ENCODE data around the gene GABRD. TPM values are rescaled to one million over a fixed set of nuclear protein-coding genes. Genes with fewer than 3 reads are reported as not detected.
A peak's percentile ranks its signal among the peaks of the same experiment; 100 is the strongest.

GABRD gene
- total RNA-seq, 6 experiments from 2014 or later = not detected

DNA sequence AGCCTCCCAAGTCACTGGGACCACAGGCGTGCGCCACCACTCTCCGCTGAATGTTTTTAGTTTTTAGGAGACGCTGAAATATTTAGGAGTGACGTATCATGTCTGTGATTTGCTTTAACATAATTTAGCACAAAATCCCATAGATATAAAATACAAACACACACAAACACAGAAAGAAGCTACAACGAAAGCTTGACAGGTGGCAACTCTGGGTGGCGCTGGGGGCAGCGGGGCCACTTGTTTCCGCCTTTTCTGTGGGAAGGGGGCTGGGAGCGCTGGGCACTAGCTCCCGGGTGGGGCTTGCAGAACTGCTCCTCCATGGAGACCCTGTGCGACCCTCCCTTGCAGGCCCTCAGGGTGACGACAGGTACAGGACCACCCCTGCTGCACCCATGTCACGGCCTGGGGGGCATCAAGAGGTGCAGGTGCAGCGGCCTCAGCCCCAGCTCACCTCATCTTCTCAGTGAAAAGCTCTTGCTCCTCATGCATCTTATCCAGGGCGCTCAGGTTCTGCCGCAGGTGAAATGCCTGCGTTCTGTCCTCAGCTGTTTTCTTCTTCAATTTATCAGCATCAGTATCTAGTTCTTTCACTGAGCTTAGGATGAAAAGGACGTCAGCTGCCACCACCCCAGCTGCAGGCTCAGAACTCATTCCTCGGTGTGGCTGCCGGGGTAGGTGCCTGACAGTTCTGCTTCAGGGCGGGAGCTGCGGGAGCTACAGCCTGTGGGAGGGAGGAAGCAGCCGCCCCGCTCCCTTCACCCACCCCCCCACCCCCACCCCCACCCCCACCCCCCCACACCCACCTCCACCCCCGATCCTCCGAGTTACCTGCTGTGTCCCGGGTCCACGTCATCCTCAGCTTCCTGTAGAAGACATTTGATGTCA is 30.8 kb upstream of the GABRD start:
- no peaks in the 10 kb centered on the region for H3K36me3 Mint-ChIP-seq (ENCODE audit: low read depth)
- H3K4me3 Mint-ChIP-seq = no peak overlapping the region
- H3K9me3 Mint-ChIP-seq = no peaks in the 10 kb centered on the region

DNA sequence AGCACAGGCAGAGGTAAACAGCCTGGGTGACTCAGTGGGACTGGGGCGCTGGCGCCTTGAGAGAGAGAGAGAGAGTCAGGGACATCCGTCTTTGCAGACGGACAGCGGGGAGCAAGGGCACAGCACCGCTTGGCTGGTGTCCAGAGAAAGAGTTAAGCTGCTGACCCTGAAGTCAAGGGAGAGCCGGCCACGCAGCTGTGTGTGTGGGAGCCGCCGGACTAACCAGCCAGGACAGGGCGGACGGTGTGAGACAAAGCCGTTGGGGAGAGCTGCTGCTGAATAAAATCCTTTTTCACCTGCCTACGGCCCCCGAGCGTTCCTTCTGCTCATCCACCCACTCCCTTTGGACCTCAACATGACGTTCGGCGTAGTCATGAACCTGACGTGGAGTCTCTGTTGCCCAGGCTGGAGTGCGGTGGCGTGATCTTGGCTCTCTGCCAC is 30.0 kb upstream of the GABRD start:
- no peak for DNase-seq
- H3K9me3 Mint-ChIP-seq = no peaks in the 10 kb centered on the region
- TF ChIP-seq, protein P1, sequence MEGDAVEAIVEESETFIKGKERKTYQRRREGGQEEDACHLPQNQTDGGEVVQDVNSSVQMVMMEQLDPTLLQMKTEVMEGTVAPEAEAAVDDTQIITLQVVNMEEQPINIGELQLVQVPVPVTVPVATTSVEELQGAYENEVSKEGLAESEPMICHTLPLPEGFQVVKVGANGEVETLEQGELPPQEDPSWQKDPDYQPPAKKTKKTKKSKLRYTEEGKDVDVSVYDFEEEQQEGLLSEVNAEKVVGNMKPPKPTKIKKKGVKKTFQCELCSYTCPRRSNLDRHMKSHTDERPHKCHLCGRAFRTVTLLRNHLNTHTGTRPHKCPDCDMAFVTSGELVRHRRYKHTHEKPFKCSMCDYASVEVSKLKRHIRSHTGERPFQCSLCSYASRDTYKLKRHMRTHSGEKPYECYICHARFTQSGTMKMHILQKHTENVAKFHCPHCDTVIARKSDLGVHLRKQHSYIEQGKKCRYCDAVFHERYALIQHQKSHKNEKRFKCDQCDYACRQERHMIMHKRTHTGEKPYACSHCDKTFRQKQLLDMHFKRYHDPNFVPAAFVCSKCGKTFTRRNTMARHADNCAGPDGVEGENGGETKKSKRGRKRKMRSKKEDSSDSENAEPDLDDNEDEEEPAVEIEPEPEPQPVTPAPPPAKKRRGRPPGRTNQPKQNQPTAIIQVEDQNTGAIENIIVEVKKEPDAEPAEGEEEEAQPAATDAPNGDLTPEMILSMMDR (IDR thresholded peaks at IDR 0.05) = no peak
- H3K27ac Mint-ChIP-seq = no peak overlapping the region
- H3K4me3 Mint-ChIP-seq = no peak overlapping the region
- peaks cover 12% of the 10 kb centered on the region for H3K27me3 Mint-ChIP-seq (ENCODE audit: insufficient read depth)
- H3K36me3 Mint-ChIP-seq (ENCODE audit: low read depth) = no peaks in the 10 kb centered on the region
- H3K4me1 Mint-ChIP-seq (ENCODE audit: low read depth) = peaks cover 8% of the 10 kb centered on the region

More for the DNA sequence above, 30.8 kb upstream of the GABRD start:
- TF ChIP-seq, protein P1 (IDR thresholded peaks at IDR 0.05) = no peak
- H3K27ac Mint-ChIP-seq = no peak overlapping the region
- DNase-seq = no peak
- H3K27me3 Mint-ChIP-seq (ENCODE audit: insufficient read depth) = peaks cover 12% of the 10 kb centered on the region
- H3K4me1 Mint-ChIP-seq (ENCODE audit: low read depth) = peaks cover 8% of the 10 kb centered on the region

- Mint-ChIP-seq H3K4me3 (peak overlapping the region; percentile 25; the same call in 1 of the 2 replicates), H3K9me3 (no peaks in the 10 kb centered on the region), H3K27ac (no peak overlapping the region), H3K4me1 (ENCODE audit: low read depth) (peaks cover 8% of the 10 kb centered on the region), H3K36me3 (ENCODE audit: low read depth) (no peaks in the 10 kb centered on the region), H3K27me3 (ENCODE audit: insufficient read depth) (peaks cover 16% of the 10 kb centered on the region)
- no peak for DNase-seq
- TF ChIP-seq, protein P1 (IDR thresholded peaks at IDR 0.05) = no peak
Measured at GRCh38 chr1:1989789-1990188, 29.4 kb upstream of the GABRD start.

DNA sequence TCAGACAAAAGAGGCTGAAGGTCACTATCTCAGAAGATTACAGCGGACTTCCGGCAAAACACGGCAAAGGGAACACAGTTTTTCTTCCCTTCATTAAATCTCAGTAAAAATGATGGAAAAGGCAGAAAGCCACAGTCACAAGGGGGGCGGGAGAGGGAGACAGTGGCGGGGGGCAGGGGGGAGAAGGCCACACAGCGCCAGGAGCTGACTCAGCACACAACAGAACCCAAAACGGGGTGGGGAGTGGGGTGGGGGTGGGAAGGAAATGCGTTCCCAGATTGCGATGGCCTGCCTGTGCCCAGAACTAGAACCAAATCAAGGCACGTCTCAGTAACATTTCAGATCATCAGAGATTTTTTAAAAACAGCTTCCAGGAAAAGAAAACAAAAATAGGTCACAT is 28.9 kb upstream of the GABRD start:
- H3K9me3 Mint-ChIP-seq = no peaks in the 10 kb centered on the region
- no peaks in the 10 kb centered on the region for H3K36me3 Mint-ChIP-seq (ENCODE audit: low read depth)
- peaks cover 17% of the 10 kb centered on the region for H3K27me3 Mint-ChIP-seq (ENCODE audit: insufficient read depth)
- peaks cover 8% of the 10 kb centered on the region for H3K4me1 Mint-ChIP-seq (ENCODE audit: low read depth)
- DNase-seq = no peak
- peak overlapping the region; percentile 25; the same call in 1 of the 2 replicates for H3K4me3 Mint-ChIP-seq
- no peak overlapping the region for H3K27ac Mint-ChIP-seq
- TF ChIP-seq, protein P1 (IDR thresholded peaks at IDR 0.05) = no peak

- Mint-ChIP-seq H3K4me1 (ENCODE audit: low read depth) (peaks cover 8% of the 10 kb centered on the region), H3K4me3 (no peak overlapping the region), H3K36me3 (ENCODE audit: low read depth) (no peaks in the 10 kb centered on the region), H3K27me3 (ENCODE audit: insufficient read depth) (peaks cover 33% of the 10 kb centered on the region), H3K27ac (no peak overlapping the region), H3K9me3 (no peaks in the 10 kb centered on the region)
- TF ChIP-seq, protein P1 (IDR thresholded peaks at IDR 0.05) = no peak
- no peak for DNase-seq
Measured at GRCh38 chr1:1994536-1994935, 24.6 kb upstream of the GABRD start.
